Measurements from ENCODE around the gene CRYBG2.
A peak's percentile ranks its signal among the peaks of the same experiment; 100 is the strongest.
"Not testable (repeated sequence)": the region's sequence is repeated elsewhere in the genome, so short reads cannot be mapped to it uniquely, and the experiment has no call there.

Gene CRYBG2

GRCh38 chr1:26353976-26354820 lies at the start of gene CRYBG2:
Gene CRYBG2, minus strand, starts transcription at chr1:26354130. Its CDS starts 7,473 bp downstream, at chr1:26346657.
- no peak for DNase-seq (ENCODE audit: low read depth in 3 of 3)

- no peak for DNase-seq (ENCODE audit: low read depth in 3 of 3)
These were observed 49.7 kb upstream of the CRYBG2 start for GRCh38 chr1:26403656-26404055.

GRCh38 chr1:26401891-26402290 lies 48.0 kb upstream of the CRYBG2 start:
- DNase-seq (ENCODE audit: low read depth in 3 of 3), result no peak

- DNase-seq (ENCODE audit: low read depth in 3 of 3), result no peak
These were observed 45.1 kb upstream of the CRYBG2 start for GRCh38 chr1:26399034-26399433.

- no peak for DNase-seq (ENCODE audit: low read depth in 3 of 3)
These were observed 41.8 kb upstream of the CRYBG2 start for GRCh38 chr1:26395754-26396153.

GRCh38 chr1:26391450-26391849 lies 37.5 kb upstream of the CRYBG2 start:
- peak in 1 of 3 experiments; percentile 23 for DNase-seq (ENCODE audit: low read depth in 3 of 3)

GRCh38 chr1:26389604-26390247 lies 35.8 kb upstream of the CRYBG2 start:
- no peak for DNase-seq (ENCODE audit: low read depth in 3 of 3)

- DNase-seq (ENCODE audit: low read depth in 3 of 3), result no peak
These were observed 35.0 kb upstream of the CRYBG2 start for GRCh38 chr1:26388791-26389445.

GRCh38 chr1:26387447-26387846 lies 33.5 kb upstream of the CRYBG2 start:
- DNase-seq (ENCODE audit: low read depth in 3 of 3), result no peak

GRCh38 chr1:26385063-26385462 lies 31.1 kb upstream of the CRYBG2 start:
- not testable (repeated sequence) for DNase-seq (ENCODE audit: low read depth in 3 of 3)

- DNase-seq (ENCODE audit: low read depth in 3 of 3), result no peak
These were observed 30.1 kb upstream of the CRYBG2 start for GRCh38 chr1:26384076-26384475.

- no peak for DNase-seq (ENCODE audit: low read depth in 3 of 3)
These were observed 24.9 kb upstream of the CRYBG2 start for GRCh38 chr1:26378879-26379251.

- DNase-seq (ENCODE audit: low read depth in 3 of 3), result peak; percentile 46 to 70 (median 57)
These were observed 24.4 kb upstream of the CRYBG2 start for GRCh38 chr1:26378088-26378878.

- DNase-seq (ENCODE audit: low read depth in 3 of 3), result no peak
These were observed 22.1 kb upstream of the CRYBG2 start for GRCh38 chr1:26376050-26376449.

- DNase-seq (ENCODE audit: low read depth in 3 of 3), result no peak
These were observed 21.2 kb upstream of the CRYBG2 start for GRCh38 chr1:26375081-26375480.

- not testable (repeated sequence) for DNase-seq (ENCODE audit: low read depth in 3 of 3)
These were observed 20.4 kb upstream of the CRYBG2 start for GRCh38 chr1:26374361-26374760.

GRCh38 chr1:26373789-26374188 lies 19.9 kb upstream of the CRYBG2 start:
- no peak for DNase-seq (ENCODE audit: low read depth in 3 of 3)

- no peak for DNase-seq (ENCODE audit: low read depth in 3 of 3)
These were observed 19.4 kb upstream of the CRYBG2 start for GRCh38 chr1:26373281-26373680.

GRCh38 chr1:26372611-26373010 lies 18.7 kb upstream of the CRYBG2 start, which contains the start of gene ZNF683:
Gene ZNF683, minus strand, starts transcription at chr1:26372750. Its CDS starts 4,179 bp downstream, at chr1:26368571.
- DNase-seq (ENCODE audit: low read depth in 3 of 3), result not testable (repeated sequence)

- DNase-seq (ENCODE audit: low read depth in 3 of 3), result no peak
These were observed 18.1 kb upstream of the CRYBG2 start for GRCh38 chr1:26372039-26372438.

- DNase-seq (ENCODE audit: low read depth in 3 of 3), result no peak
These were observed 16.9 kb upstream of the CRYBG2 start for GRCh38 chr1:26370591-26371382.

All from stimulated activated CD4-positive, alpha-beta T cell treated with anti-CD3 and anti-CD28 coated beads, TNF-alpha, amount 100 ng/mL, for 24 hours (primary cell).